Pons (tissue), 1 donor: ENCODE results near the gene TMEM115.

Experiments used
- DNase-seq: peaks from one replicate; pipeline ENCODE4 v3.0.0-alpha.2; 2016; ENCODE audit warnings: low spot score

Gene TMEM115

GRCh38 chr3:50331364-50331907, 27.9 kb downstream of the TMEM115 start:
- DNase-seq: no peak

GRCh38 chr3:50330330-50330729, 29.0 kb downstream of the TMEM115 start:
- DNase-seq: no peak

- DNase-seq: peak; percentile 98
Measured at GRCh38 chr3:50327943-50328691, 31.2 kb downstream of the TMEM115 start, which contains the start of gene TUSC2. Gene TUSC2, minus strand, starts transcription at chr3:50328223. Its CDS starts 124 bp downstream, at chr3:50328099.

GRCh38 chr3:50327129-50327528, 32.2 kb downstream of the TMEM115 start:
- no peak for DNase-seq

- no peak for DNase-seq
Measured at GRCh38 chr3:50326182-50326541, 33.2 kb downstream of the TMEM115 start.

- no peak for DNase-seq
Measured at GRCh38 chr3:50325497-50326181, 33.7 kb downstream of the TMEM115 start.

GRCh38 chr3:50325113-50325480, 34.2 kb downstream of the TMEM115 start:
- no peak for DNase-seq

- DNase-seq: peak; percentile 77
Measured at GRCh38 chr3:50324351-50325112, 34.8 kb downstream of the TMEM115 start.

GRCh38 chr3:50323614-50324199, 35.6 kb downstream of the TMEM115 start:
- no peak for DNase-seq

- no peak for DNase-seq
Measured at GRCh38 chr3:50323092-50323600, 36.2 kb downstream of the TMEM115 start.

GRCh38 chr3:50322386-50323091, 36.8 kb downstream of the TMEM115 start, which contains the start of gene HYAL2:
Gene HYAL2, minus strand, starts transcription at chr3:50322745. Its CDS starts 2,256 bp downstream, at chr3:50320489.
- DNase-seq: no peak

- DNase-seq: no peak
Measured at GRCh38 chr3:50322115-50322385, 37.3 kb downstream of the TMEM115 start.

GRCh38 chr3:50321336-50322114, 37.8 kb downstream of the TMEM115 start:
- peak; percentile 82 for DNase-seq

- DNase-seq: peak; percentile 74
Measured at GRCh38 chr3:50320853-50321335, 38.4 kb downstream of the TMEM115 start.

- no peak for DNase-seq
Measured at GRCh38 chr3:50319894-50320625, 39.3 kb downstream of the TMEM115 start.

- DNase-seq: no peak
Measured at GRCh38 chr3:50319181-50319893, 40.0 kb downstream of the TMEM115 start.

- DNase-seq: no peak
Measured at GRCh38 chr3:50318615-50319014, 40.7 kb downstream of the TMEM115 start.

- no peak for DNase-seq
Measured at GRCh38 chr3:50318163-50318562, 41.2 kb downstream of the TMEM115 start.

GRCh38 chr3:50317300-50317699, 42.0 kb downstream of the TMEM115 start:
- DNase-seq: no peak
